G401.6 (cell line): ENCODE results near the gene CCDC51.
A peak's percentile ranks its signal among the peaks of the same experiment; 100 is the strongest.
"Not testable (repeated sequence)": the region's sequence is repeated elsewhere in the genome, so short reads cannot be mapped to it uniquely, and the experiment has no call there.

Experiments
- FAIRE-seq: peaks from 2 replicates; lab custom pipeline; 2012; peaks lifted over from hg19 to GRCh38; lab: Jason Lieb, UNC

CCDC51 gene

GRCh38 chr3:48405971-48406370 lies 33.9 kb downstream of the CCDC51 start:
- FAIRE-seq = no peak

- no peak for FAIRE-seq
Measured at GRCh38 chr3:48405343-48405881, 34.5 kb downstream of the CCDC51 start.

- no peak for FAIRE-seq
Measured at GRCh38 chr3:48404440-48405342, 35.2 kb downstream of the CCDC51 start.

- no peak for FAIRE-seq
Measured at GRCh38 chr3:48403533-48404439, 36.1 kb downstream of the CCDC51 start.

- no peak for FAIRE-seq
Measured at GRCh38 chr3:48402907-48403306, 37.0 kb downstream of the CCDC51 start.

- FAIRE-seq = no peak
Measured at GRCh38 chr3:48402281-48402732, 37.6 kb downstream of the CCDC51 start.

GRCh38 chr3:48401434-48401901 lies 38.5 kb downstream of the CCDC51 start:
- FAIRE-seq = not testable (repeated sequence)

- peak; percentile 76 for FAIRE-seq
Measured at GRCh38 chr3:48400824-48401433, 39.0 kb downstream of the CCDC51 start.

GRCh38 chr3:48399387-48400172 lies 40.3 kb downstream of the CCDC51 start:
- no peak for FAIRE-seq

GRCh38 chr3:48398701-48399386 lies 41.1 kb downstream of the CCDC51 start:
- no peak for FAIRE-seq

GRCh38 chr3:48397767-48398681 lies 41.9 kb downstream of the CCDC51 start:
- FAIRE-seq = no peak

GRCh38 chr3:48395714-48396113 lies 44.2 kb downstream of the CCDC51 start:
- FAIRE-seq = no peak

GRCh38 chr3:48394391-48394790 lies 45.5 kb downstream of the CCDC51 start:
- FAIRE-seq = no peak

- FAIRE-seq = no peak
Measured at GRCh38 chr3:48388966-48389365, 51.0 kb downstream of the CCDC51 start.

GRCh38 chr3:48387634-48388033 lies 52.3 kb downstream of the CCDC51 start:
- no peak for FAIRE-seq
